ENCODE data around the gene PLCB2.
A peak's percentile ranks its signal among the peaks of the same experiment; 100 is the strongest.

PLCB2 gene

GRCh38 chr15:40295297-40295696 is 12.4 kb downstream of the PLCB2 start:
- no peak overlapping the region for H3K27ac ChIP-seq (ENCODE audit: extremely low read depth, low read depth, low read length)
- TF ChIP-seq ZIC2 (tag by site-specific recombination; IDR thresholded peaks at IDR 0.05) (peak; percentile 22; the same call in 1 of the 2 replicates), YY1 (tag by site-specific recombination; IDR thresholded peaks at IDR 0.05) (no peak)
- no peaks in the 10 kb centered on the region; the same call in 1 of the 2 replicates for H3K4me1 ChIP-seq (ENCODE audit: control insufficient read depth, insufficient read depth, low read length)
- H3K4me3 ChIP-seq (ENCODE audit: low read depth, low read length) = no peak overlapping the region
- ChIA-PET CTCF (interaction anchor here (0.6 to 1.4 kb wide), 4 partner anchors 14 to 42 kb away, joined by 3 to 4 read pairs (median 3); no protein-coding TSS in a partner anchor), POLR2A (no interaction called here)
- no peaks in the 10 kb centered on the region for H3K9me3 ChIP-seq (ENCODE audit: control insufficient read depth, insufficient read depth, low read depth, low read length)
- H3K36me3 ChIP-seq (ENCODE audit: control insufficient read depth in 2 of 2, insufficient read depth in 1 of 2, low read length in 2 of 2) = no peaks in the 10 kb centered on the region

GRCh38 chr15:40293905-40294895 is 13.5 kb downstream of the PLCB2 start:
- H3K27ac ChIP-seq (ENCODE audit: extremely low read depth, low read depth, low read length) = no peak overlapping the region
- H3K9me3 ChIP-seq (ENCODE audit: control insufficient read depth, insufficient read depth, low read depth, low read length) = no peaks in the 10 kb centered on the region
- POLR2A ChIA-PET = no interaction called here
- H3K36me3 ChIP-seq (ENCODE audit: control insufficient read depth in 2 of 2, insufficient read depth in 1 of 2, low read length in 2 of 2) = no peaks in the 10 kb centered on the region
- no peaks in the 10 kb centered on the region; the same call in 1 of the 2 replicates for H3K4me1 ChIP-seq (ENCODE audit: control insufficient read depth, insufficient read depth, low read length)
- no peak overlapping the region for H3K4me3 ChIP-seq (ENCODE audit: low read depth, low read length)
- CTCF ChIA-PET = interaction anchor here (0.6 to 1.4 kb wide), 5 partner anchors 15 to 43 kb away, joined by 3 to 6 read pairs (median 3); no protein-coding TSS in a partner anchor
- TF ChIP-seq ZNF548 (tag by site-specific recombination; IDR thresholded peaks at IDR 0.05) (no peak), EGR2 (tag by site-specific recombination; IDR thresholded peaks at IDR 0.05; ENCODE audit: low read depth) (peak; percentile 84), ZNF19 (tag by site-specific recombination; IDR thresholded peaks at IDR 0.05; ENCODE audit: low read depth) (no peak), ZFHX2 (tag by site-specific recombination; conservative IDR thresholded peaks at IDR 0.05) (peak; percentile 79)

DNA sequence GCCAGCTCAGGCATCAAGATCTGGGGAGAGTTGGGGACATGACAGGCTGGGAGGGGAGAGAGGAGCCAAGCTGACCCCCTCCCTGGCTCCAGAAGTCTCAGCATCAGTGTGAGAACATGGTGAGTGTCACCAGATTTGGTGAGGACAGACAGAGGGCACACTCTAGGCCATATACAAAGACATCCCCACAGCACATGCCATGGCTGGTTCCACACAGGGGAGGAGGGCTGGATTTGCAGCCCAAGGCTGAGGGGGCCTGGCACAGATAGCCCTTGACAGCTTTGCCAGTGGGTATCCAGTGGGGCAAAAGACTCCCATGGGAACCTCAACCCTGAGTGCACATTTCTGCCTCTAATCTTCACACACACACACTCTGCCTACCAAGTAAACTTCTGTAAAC is 14.7 kb downstream of the PLCB2 start:
- POLR2A ChIA-PET = no interaction called here
- no peak overlapping the region for H3K4me3 ChIP-seq (ENCODE audit: low read depth, low read length)

More for the DNA sequence above, 14.7 kb downstream of the PLCB2 start:
- TF ChIP-seq ZNF239 (tag by site-specific recombination; IDR thresholded peaks at IDR 0.05) (no peak), REPIN1 (tag by site-specific recombination; IDR thresholded peaks at IDR 0.05; ENCODE audit: low read depth) (no peak), ZNF362 (tag by site-specific recombination; IDR thresholded peaks at IDR 0.05) (no peak), ATF2 (tag by site-specific recombination; IDR thresholded peaks at IDR 0.05; ENCODE audit: low read depth) (no peak), ZNF530 (tag by site-specific recombination; IDR thresholded peaks at IDR 0.05; ENCODE audit: low read depth) (no peak), ZNF23 (tag by site-specific recombination; IDR thresholded peaks at IDR 0.05; ENCODE audit: borderline replicate concordance) (no peak), ZNF146 (tag by site-specific recombination; IDR thresholded peaks at IDR 0.05) (no peak), GLI4 (tag by site-specific recombination; IDR thresholded peaks at IDR 0.05) (no peak), ZNF433 (tag by site-specific recombination; IDR thresholded peaks at IDR 0.05; ENCODE audit: low read depth) (no peak), ZNF248 (tag by site-specific recombination; IDR thresholded peaks at IDR 0.05) (no peak)
- TF ChIP-seq, protein P1, sequence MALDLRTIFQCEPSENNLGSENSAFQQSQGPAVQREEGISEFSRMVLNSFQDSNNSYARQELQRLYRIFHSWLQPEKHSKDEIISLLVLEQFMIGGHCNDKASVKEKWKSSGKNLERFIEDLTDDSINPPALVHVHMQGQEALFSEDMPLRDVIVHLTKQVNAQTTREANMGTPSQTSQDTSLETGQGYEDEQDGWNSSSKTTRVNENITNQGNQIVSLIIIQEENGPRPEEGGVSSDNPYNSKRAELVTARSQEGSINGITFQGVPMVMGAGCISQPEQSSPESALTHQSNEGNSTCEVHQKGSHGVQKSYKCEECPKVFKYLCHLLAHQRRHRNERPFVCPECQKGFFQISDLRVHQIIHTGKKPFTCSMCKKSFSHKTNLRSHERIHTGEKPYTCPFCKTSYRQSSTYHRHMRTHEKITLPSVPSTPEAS (tag by site-specific recombination; IDR thresholded peaks at IDR 0.05) = no peak
- TF ChIP-seq, protein P2, sequence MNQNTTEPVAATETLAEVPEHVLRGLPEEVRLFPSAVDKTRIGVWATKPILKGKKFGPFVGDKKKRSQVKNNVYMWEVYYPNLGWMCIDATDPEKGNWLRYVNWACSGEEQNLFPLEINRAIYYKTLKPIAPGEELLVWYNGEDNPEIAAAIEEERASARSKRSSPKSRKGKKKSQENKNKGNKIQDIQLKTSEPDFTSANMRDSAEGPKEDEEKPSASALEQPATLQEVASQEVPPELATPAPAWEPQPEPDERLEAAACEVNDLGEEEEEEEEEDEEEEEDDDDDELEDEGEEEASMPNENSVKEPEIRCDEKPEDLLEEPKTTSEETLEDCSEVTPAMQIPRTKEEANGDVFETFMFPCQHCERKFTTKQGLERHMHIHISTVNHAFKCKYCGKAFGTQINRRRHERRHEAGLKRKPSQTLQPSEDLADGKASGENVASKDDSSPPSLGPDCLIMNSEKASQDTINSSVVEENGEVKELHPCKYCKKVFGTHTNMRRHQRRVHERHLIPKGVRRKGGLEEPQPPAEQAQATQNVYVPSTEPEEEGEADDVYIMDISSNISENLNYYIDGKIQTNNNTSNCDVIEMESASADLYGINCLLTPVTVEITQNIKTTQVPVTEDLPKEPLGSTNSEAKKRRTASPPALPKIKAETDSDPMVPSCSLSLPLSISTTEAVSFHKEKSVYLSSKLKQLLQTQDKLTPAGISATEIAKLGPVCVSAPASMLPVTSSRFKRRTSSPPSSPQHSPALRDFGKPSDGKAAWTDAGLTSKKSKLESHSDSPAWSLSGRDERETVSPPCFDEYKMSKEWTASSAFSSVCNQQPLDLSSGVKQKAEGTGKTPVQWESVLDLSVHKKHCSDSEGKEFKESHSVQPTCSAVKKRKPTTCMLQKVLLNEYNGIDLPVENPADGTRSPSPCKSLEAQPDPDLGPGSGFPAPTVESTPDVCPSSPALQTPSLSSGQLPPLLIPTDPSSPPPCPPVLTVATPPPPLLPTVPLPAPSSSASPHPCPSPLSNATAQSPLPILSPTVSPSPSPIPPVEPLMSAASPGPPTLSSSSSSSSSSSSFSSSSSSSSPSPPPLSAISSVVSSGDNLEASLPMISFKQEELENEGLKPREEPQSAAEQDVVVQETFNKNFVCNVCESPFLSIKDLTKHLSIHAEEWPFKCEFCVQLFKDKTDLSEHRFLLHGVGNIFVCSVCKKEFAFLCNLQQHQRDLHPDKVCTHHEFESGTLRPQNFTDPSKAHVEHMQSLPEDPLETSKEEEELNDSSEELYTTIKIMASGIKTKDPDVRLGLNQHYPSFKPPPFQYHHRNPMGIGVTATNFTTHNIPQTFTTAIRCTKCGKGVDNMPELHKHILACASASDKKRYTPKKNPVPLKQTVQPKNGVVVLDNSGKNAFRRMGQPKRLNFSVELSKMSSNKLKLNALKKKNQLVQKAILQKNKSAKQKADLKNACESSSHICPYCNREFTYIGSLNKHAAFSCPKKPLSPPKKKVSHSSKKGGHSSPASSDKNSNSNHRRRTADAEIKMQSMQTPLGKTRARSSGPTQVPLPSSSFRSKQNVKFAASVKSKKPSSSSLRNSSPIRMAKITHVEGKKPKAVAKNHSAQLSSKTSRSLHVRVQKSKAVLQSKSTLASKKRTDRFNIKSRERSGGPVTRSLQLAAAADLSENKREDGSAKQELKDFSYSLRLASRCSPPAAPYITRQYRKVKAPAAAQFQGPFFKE (tag by site-specific recombination; IDR thresholded peaks at IDR 0.05; ENCODE audit: borderline replicate concordance) = no peak
- no peaks in the 10 kb centered on the region for H3K9me3 ChIP-seq (ENCODE audit: control insufficient read depth, insufficient read depth, low read depth, low read length)
- H3K27ac ChIP-seq (ENCODE audit: extremely low read depth, low read depth, low read length) = no peak overlapping the region
- no peaks in the 10 kb centered on the region for H3K36me3 ChIP-seq (ENCODE audit: control insufficient read depth in 2 of 2, insufficient read depth in 1 of 2, low read length in 2 of 2)
- H3K4me1 ChIP-seq (ENCODE audit: control insufficient read depth, insufficient read depth, low read length) = peaks cover 1% of the 10 kb centered on the region; the same call in 1 of the 2 replicates
- CTCF ChIA-PET = interaction anchor here (0.6 to 2.3 kb wide), 6 partner anchors 13 to 62 kb away, joined by 3 to 12 read pairs (median 5); no protein-coding TSS in a partner anchor
